Suprapubic skin (tissue), 4 donors: ENCODE results near the gene TBC1D16.

Experiments used
- CTCF ChIP-seq, 2 donors: fragments of 200-600 bp in 1 of 2; fragments of 450-650 bp in 1 of 2; sonication (generic) in 1 of 2; IDR thresholded peaks; one replicate each; pipeline ENCODE4 v1.5.1; 2016 to 2019; ENCODE audit warnings: antibody characterized with exemption in 2 of 2, mild to moderate bottlenecking in 1 of 2, moderate library complexity in 1 of 2
- POLR2A ChIP-seq, 2 donors: fragments of 450-650 bp; IDR thresholded peaks; one replicate each; pipeline ENCODE4 v1.6.1; 2017; ENCODE audit warnings: antibody characterized with exemption in 2 of 2, mild to moderate bottlenecking in 2 of 2, moderate library complexity in 2 of 2
- POLR2AphosphoS5 ChIP-seq, 3 donors: sonication (generic); formaldehyde crosslinking; IDR thresholded peaks; one replicate each; pipeline ENCODE4 v1.6.1; 2017; ENCODE audit warnings: antibody characterized with exemption in 3 of 3

GRCh38 chr17:79996291-79996690, 39.4 kb downstream of the TBC1D16 start:
- no peak for TF ChIP-seq POLR2A (IDR thresholded peaks at IDR 0.05)
- TF ChIP-seq CTCF (IDR thresholded peaks at IDR 0.05): no peak
- no peak for TF ChIP-seq POLR2AphosphoS5 (IDR thresholded peaks at IDR 0.05)
